BLaER1 (cell line): Measurements from ENCODE around the gene TNIK.

ENCODE experiments used
- H3K27ac ChIP-seq: shearing (Covaris generic); formaldehyde crosslinking; 2 replicates; pipeline ENCODE4 v1.8.1; 2022
- H3K27me3 ChIP-seq: shearing (Covaris generic); formaldehyde crosslinking; 2 replicates; pipeline ENCODE4 v1.8.1; 2022
- H3K36me3 ChIP-seq: shearing (Covaris generic); formaldehyde crosslinking; 2 replicates; pipeline ENCODE4 v1.8.1; 2022
- H3K4me1 ChIP-seq: shearing (Covaris generic); formaldehyde crosslinking; 2 replicates; pipeline ENCODE4 v1.8.1; 2022
- H3K4me2 ChIP-seq: shearing (Covaris generic); formaldehyde crosslinking; 2 replicates; pipeline ENCODE4 v1.8.1; 2022
- H3K4me3 ChIP-seq: shearing (Covaris generic); formaldehyde crosslinking; 2 replicates; pipeline ENCODE4 v1.8.1; 2022
- H3K9ac ChIP-seq: shearing (Covaris generic); formaldehyde crosslinking; 2 replicates; pipeline ENCODE4 v1.8.1; 2022
- H3K9me3 ChIP-seq: shearing (Covaris generic); formaldehyde crosslinking; 2 replicates; pipeline ENCODE4 v1.8.1; 2022
- H4K20me1 ChIP-seq: shearing (Covaris generic); formaldehyde crosslinking; 2 replicates; pipeline ENCODE4 v1.8.1; 2022
- Cebpa-rat ChIP-seq: shearing (Covaris generic); IDR thresholded peaks from 2 replicates; pipeline ENCODE4 v1.8.1; 2022

TNIK gene

GRCh38 chr3:171164067-171164465 lies 296.1 kb downstream of the TNIK start:
- no peak overlapping the region for H3K4me2 ChIP-seq
- H3K27me3 ChIP-seq = no peaks in the 10 kb centered on the region
- no peaks in the 10 kb centered on the region for H3K36me3 ChIP-seq
- H4K20me1 ChIP-seq = no peaks in the 10 kb centered on the region
- no peak for TF ChIP-seq Cebpa-rat
- H3K4me1 ChIP-seq = no peaks in the 10 kb centered on the region
- H3K4me3 ChIP-seq = no peak overlapping the region
- peaks cover 7% of the 10 kb centered on the region for H3K9me3 ChIP-seq
- no peak overlapping the region for H3K9ac ChIP-seq
- no peak overlapping the region for H3K27ac ChIP-seq

GRCh38 chr3:171163101-171164066 lies 296.8 kb downstream of the TNIK start:
- Histone ChIP-seq H3K9ac (no peak overlapping the region), H3K36me3 (no peaks in the 10 kb centered on the region), H3K27ac (no peak overlapping the region)

GRCh38 chr3:171160325-171160724 lies 299.9 kb downstream of the TNIK start:
- no peak overlapping the region for H3K4me2 ChIP-seq
- no peak overlapping the region for H3K27ac ChIP-seq
- no peaks in the 10 kb centered on the region for H4K20me1 ChIP-seq
- H3K4me3 ChIP-seq = no peak overlapping the region
- H3K9me3 ChIP-seq = peaks cover 7% of the 10 kb centered on the region
- no peaks in the 10 kb centered on the region for H3K36me3 ChIP-seq
- no peak overlapping the region for H3K9ac ChIP-seq
- TF ChIP-seq Cebpa-rat = no peak
- no peaks in the 10 kb centered on the region for H3K4me1 ChIP-seq
- H3K27me3 ChIP-seq = no peaks in the 10 kb centered on the region

More at GRCh38 chr3:171163101-171164066, 296.8 kb downstream of the TNIK start:
- Histone ChIP-seq H3K4me1 (no peaks in the 10 kb centered on the region), H3K4me3 (no peak overlapping the region), H3K9me3 (peaks cover 7% of the 10 kb centered on the region), H3K4me2 (no peak overlapping the region), H4K20me1 (no peaks in the 10 kb centered on the region), H3K27me3 (no peaks in the 10 kb centered on the region)
- TF ChIP-seq Cebpa-rat = no peak

- H3K4me2 ChIP-seq = no peak overlapping the region
- no peaks in the 10 kb centered on the region for H3K27me3 ChIP-seq
- TF ChIP-seq Cebpa-rat = no peak
- no peak overlapping the region for H3K9ac ChIP-seq
- H4K20me1 ChIP-seq = no peaks in the 10 kb centered on the region
- no peak overlapping the region for H3K4me3 ChIP-seq
- H3K27ac ChIP-seq = no peak overlapping the region
- H3K36me3 ChIP-seq = no peaks in the 10 kb centered on the region
- peaks cover 7% of the 10 kb centered on the region for H3K9me3 ChIP-seq
- no peaks in the 10 kb centered on the region for H3K4me1 ChIP-seq
Observed at GRCh38 chr3:171159822-171160157, 300.4 kb downstream of the TNIK start.

GRCh38 chr3:171159024-171159821 lies 301.0 kb downstream of the TNIK start:
- H3K36me3 ChIP-seq = no peaks in the 10 kb centered on the region
- no peak overlapping the region for H3K4me2 ChIP-seq
- TF ChIP-seq Cebpa-rat = no peak
- no peak overlapping the region for H3K27ac ChIP-seq
- no peak overlapping the region for H3K9ac ChIP-seq
- no peaks in the 10 kb centered on the region for H3K4me1 ChIP-seq
- peaks cover 7% of the 10 kb centered on the region for H3K9me3 ChIP-seq
- H3K4me3 ChIP-seq = no peak overlapping the region
- no peaks in the 10 kb centered on the region for H4K20me1 ChIP-seq
- no peaks in the 10 kb centered on the region for H3K27me3 ChIP-seq

GRCh38 chr3:171157980-171158379 lies 302.2 kb downstream of the TNIK start:
- no peaks in the 10 kb centered on the region for H4K20me1 ChIP-seq
- no peak overlapping the region for H3K27ac ChIP-seq
- H3K27me3 ChIP-seq = no peaks in the 10 kb centered on the region
- H3K4me1 ChIP-seq = no peaks in the 10 kb centered on the region
- H3K9ac ChIP-seq = no peak overlapping the region
- H3K4me3 ChIP-seq = no peak overlapping the region
- no peak overlapping the region for H3K4me2 ChIP-seq
- H3K9me3 ChIP-seq = peaks cover 4% of the 10 kb centered on the region
- no peak for TF ChIP-seq Cebpa-rat
- H3K36me3 ChIP-seq = no peaks in the 10 kb centered on the region

GRCh38 chr3:171157286-171157685 lies 302.9 kb downstream of the TNIK start:
- Histone ChIP-seq H3K4me3 (no peak overlapping the region), H3K27ac (no peak overlapping the region), H4K20me1 (no peaks in the 10 kb centered on the region), H3K9ac (no peak overlapping the region), H3K4me1 (no peaks in the 10 kb centered on the region), H3K27me3 (no peaks in the 10 kb centered on the region), H3K9me3 (no peaks in the 10 kb centered on the region), H3K36me3 (no peaks in the 10 kb centered on the region), H3K4me2 (no peak overlapping the region)
- no peak for TF ChIP-seq Cebpa-rat

GRCh38 chr3:171156401-171157010 lies 303.7 kb downstream of the TNIK start:
- TF ChIP-seq Cebpa-rat = no peak
- Histone ChIP-seq H3K4me1 (no peaks in the 10 kb centered on the region), H3K27me3 (no peaks in the 10 kb centered on the region), H3K9ac (no peak overlapping the region), H3K9me3 (no peaks in the 10 kb centered on the region), H3K4me3 (no peak overlapping the region), H3K36me3 (no peaks in the 10 kb centered on the region), H3K27ac (no peak overlapping the region), H3K4me2 (no peak overlapping the region), H4K20me1 (no peaks in the 10 kb centered on the region)

GRCh38 chr3:171155122-171155700 lies 305.0 kb downstream of the TNIK start:
- no peaks in the 10 kb centered on the region for H3K36me3 ChIP-seq
- no peak overlapping the region for H3K9ac ChIP-seq
- H3K4me2 ChIP-seq = no peak overlapping the region
- no peak for TF ChIP-seq Cebpa-rat
- H4K20me1 ChIP-seq = no peaks in the 10 kb centered on the region
- H3K27ac ChIP-seq = no peak overlapping the region
- H3K4me1 ChIP-seq = no peaks in the 10 kb centered on the region
- H3K9me3 ChIP-seq = no peaks in the 10 kb centered on the region
- H3K27me3 ChIP-seq = no peaks in the 10 kb centered on the region
- H3K4me3 ChIP-seq = no peak overlapping the region
